GM12878 (cell line): ENCODE measurements around the gene TPCN2. TPM values are rescaled to one million over a fixed set of nuclear protein-coding genes. Genes with fewer than 3 reads are reported as not detected.

Source experiments
- ATAC-seq: fragments of 200-7000 bp; cut with Tn5 transposase; 3 replicates; pipeline ENCODE4 v1.9.1; 2020; ENCODE audit warnings: mild to moderate bottlenecking, moderate library complexity
- BruUV-seq: library from RNA; stranded (reverse); fragments of 400-500 nt; replicated peaks from 2 replicates; lab custom pipeline; 2021; lab: Mats Ljungman, UMichigan
- CTCF ChIA-PET: fragments of 300-600 bp; sonication (Branson Sonifier 250); formaldehyde crosslinking; extraction: SDS; loops from one replicate; lab custom pipeline; 2021; ENCODE audit warnings: inconsistent platforms; lab: Yijun Ruan, JAX
- POLR2A ChIA-PET: fragments of 350-600 bp; formaldehyde crosslinking; extraction: SDS; loops from one replicate; lab custom pipeline; 2021; ENCODE audit warnings: inconsistent platforms; lab: Charles Lee
- RAD21 ChIA-PET: fragments of 300-600 bp; sonication (Branson Sonifier 250); formaldehyde crosslinking; loops from one replicate; lab custom pipeline; 2023; ENCODE audit warnings: antibody characterized with exemption; ENCODE audit not compliant: unreplicated experiment; lab: Charles Lee
- SMC1A ChIA-PET: fragments of 300-600 bp; sonication (Branson Sonifier 250); formaldehyde crosslinking; loops from one replicate; lab custom pipeline; 2023; ENCODE audit not compliant: unreplicated experiment, uncharacterized antibody; lab: Charles Lee
- DNase-seq: peaks from one replicate; pipeline ENCODE4 v3.0.0-alpha.2; 2011; ENCODE audit warnings: low read depth, low spot score
- FAIRE-seq: peaks from 3 replicates; lab custom pipeline; 2011; peaks lifted over from hg19 to GRCh38; lab: Jason Lieb, UNC
- H2AFZ ChIP-seq: 2 replicates; pipeline ENCODE4 v1.6.0; 2011; ENCODE audit warnings: low read depth, low read length, control low read depth; ENCODE audit not compliant: control insufficient read depth
- H3K27ac ChIP-seq: 2 replicates; pipeline ENCODE4 v1.5.1; 2011; ENCODE audit warnings: control low read depth; ENCODE audit not compliant: control insufficient read depth, insufficient read depth
- H3K27me3 ChIP-seq, 2 experiments: replicated peaks in 1 of 2; 2 replicates each; pipeline versions ENCODE4 v1.6.0 to v1.6.1; 2011; ENCODE audit warnings: low read length in 1 of 2; ENCODE audit not compliant: control insufficient read depth in 2 of 2, insufficient read depth in 2 of 2
- H3K36me3 ChIP-seq, 2 experiments: 2 replicates each; pipeline ENCODE4 v1.5.1; 2011; ENCODE audit warnings: low read length in 1 of 2; ENCODE audit not compliant: control insufficient read depth in 2 of 2, insufficient read depth in 2 of 2
- H3K4me1 ChIP-seq: 2 replicates; pipeline ENCODE4 v1.6.1; 2011; ENCODE audit warnings: mild to moderate bottlenecking, low read length, moderate library complexity, mixed read lengths; ENCODE audit not compliant: control insufficient read depth, insufficient read depth
- H3K4me2 ChIP-seq: 2 replicates; pipeline ENCODE4 v1.6.0; 2011; ENCODE audit warnings: control low read depth; ENCODE audit not compliant: control insufficient read depth, insufficient read depth
- H3K4me3 ChIP-seq: fragments of 200-600 bp; sonication (generic); 2 replicates; pipeline ENCODE4 v1.5.1; 2016
- H3K79me2 ChIP-seq: 2 replicates; pipeline ENCODE4 v1.6.0; 2011; ENCODE audit warnings: low read length; ENCODE audit not compliant: control insufficient read depth, insufficient read depth
- H3K9ac ChIP-seq: 2 replicates; pipeline ENCODE4 v1.8.0; 2011; ENCODE audit warnings: low read length, control low read depth, mixed read lengths; ENCODE audit not compliant: control insufficient read depth, insufficient read depth
- H3K9me3 ChIP-seq: replicated peaks from 3 replicates; pipeline ENCODE4 v1.5.1; 2011; ENCODE audit warnings: mild to moderate bottlenecking, low read length; ENCODE audit not compliant: control insufficient read depth, insufficient read depth
- H4K20me1 ChIP-seq: 2 replicates; pipeline ENCODE4 v1.6.0; 2011; ENCODE audit not compliant: control insufficient read depth, insufficient read depth
- CBX3 ChIP-seq: fragments of 200-600 bp; sonication (generic); IDR thresholded peaks from 2 replicates; pipeline ENCODE4 v1.6.1; 2016; ENCODE audit warnings: low read depth, borderline replicate concordance
- EGR1 ChIP-seq, 2 experiments: IDR thresholded peaks; 1 replicate in 1 of 2; 2 replicates in 1 of 2; pipeline ENCODE4 v1.6.1; 2011 to 2012; ENCODE audit warnings: low read depth in 2 of 2, low read length in 2 of 2, borderline replicate concordance in 1 of 2, mild to moderate bottlenecking in 1 of 2, moderate library complexity in 1 of 2
- EZH2 ChIP-seq: IDR thresholded peaks from 2 replicates; pipeline ENCODE4 v1.6.1; 2012; ENCODE audit warnings: low read depth, mild to moderate bottlenecking, control low read depth, inconsistent platforms, low read length, borderline replicate concordance; ENCODE audit not compliant: control insufficient read depth
- NR2C1 ChIP-seq: fragments of 450-650 bp; IDR thresholded peaks from 2 replicates; pipeline ENCODE4 v1.6.1; 2017; ENCODE audit warnings: antibody characterized with exemption, mild to moderate bottlenecking, moderate library complexity
- NR2F1 ChIP-seq: fragments of 450-650 bp; conservative IDR thresholded peaks from 2 replicates; pipeline ENCODE4 v1.6.1; 2017; ENCODE audit warnings: mild to moderate bottlenecking
- POLR2AphosphoS2 ChIP-seq: IDR thresholded peaks from 2 replicates; pipeline ENCODE4 v1.6.1; 2011; ENCODE audit warnings: low read depth, mild to moderate bottlenecking, low read length, improper control_type of control experiment, moderate library complexity
- SREBF1 ChIP-seq: IDR thresholded peaks from 2 replicates; pipeline ENCODE4 v1.6.1; 2012; ENCODE audit warnings: mild to moderate bottlenecking, low read length
- SUPT20H ChIP-seq: IDR thresholded peaks from 2 replicates; pipeline ENCODE4 v1.6.1; 2011; ENCODE audit warnings: low read depth, mild to moderate bottlenecking, low read length, moderate library complexity, borderline replicate concordance; ENCODE audit not compliant: control insufficient read depth
- TCF7 ChIP-seq: IDR thresholded peaks from 2 replicates; pipeline ENCODE4 v1.6.1; 2014; ENCODE audit warnings: antibody characterized with exemption, borderline replicate concordance
- WGBS: methylation state at CpG from one replicate; pipeline ENCODE4 v1.1.6; 2016; ENCODE audit warnings: low lambda C conversion rate; ENCODE audit not compliant: insufficient replicate concordance, insufficient coverage; ENCODE audit errors: missing lambda C conversion rate; 5-methylcytosine and 5-hydroxymethylcytosine counted together
- in situ Hi-C: fragments of 300-500 bp; cut with MboI; formaldehyde crosslinking; loops from 9 replicates; pipeline ENCODE4 v1.14.3; 2018; ENCODE audit warnings: mixed read lengths
- intact Hi-C: fragments of 100-400 bp; cut with micrococcal nuclease; formaldehyde crosslinking; loops from one replicate; pipeline ENCODE4 v1.14.2; 2022; ENCODE audit not compliant: unreplicated experiment
- polyA plus RNA-seq, 11 experiments: library from polyadenylated mRNA; depleted of rRNA in 4 of 11; unstranded in 6 of 11; stranded (reverse) in 5 of 11; fragments of >200 nt; fragmentation: Nextera tagmentation in 4 of 11; fragmentation: Illumina TruSeq in 1 of 11; extraction: Ambion mirVana in 4 of 11; extraction: Trizol in 1 of 11; gene quantifications; 1 replicate in 1 of 11; 2 replicates in 10 of 11; pipeline versions ENCODE4 v1.2.1 to v1.2.3, GENCODE V29; 2011 to 2016; ENCODE audit warnings: inconsistent platforms in 2 of 11, missing spikeins in 2 of 11, low read depth in 1 of 11
- total RNA-seq, 4 experiments: library from RNA; depleted of rRNA in 3 of 4; stranded (reverse); fragments of >200 nt in 3 of 4; fragmentation: Illumina TruSeq in 1 of 4; extraction: Trizol in 1 of 4; gene quantifications; 2 replicates each; pipeline versions ENCODE4 v1.2.1 to v1.2.3, GENCODE V29; 2013 to 2021
- TF ChIP-seq, protein P1 (sequence below): fragments of 150-350 bp; IDR thresholded peaks from 2 replicates; pipeline ENCODE4 v1.6.1; 2014; ENCODE audit warnings: mild to moderate bottlenecking, low read depth, low read length

Gene TPCN2
- total and polyA plus RNA-seq, 10 of the 15 experiments (the other 5 are each of a cell fraction or from before 2014, with no cell fraction given), result 1.7 to 18.4 (median 8.4) TPM

DNA sequence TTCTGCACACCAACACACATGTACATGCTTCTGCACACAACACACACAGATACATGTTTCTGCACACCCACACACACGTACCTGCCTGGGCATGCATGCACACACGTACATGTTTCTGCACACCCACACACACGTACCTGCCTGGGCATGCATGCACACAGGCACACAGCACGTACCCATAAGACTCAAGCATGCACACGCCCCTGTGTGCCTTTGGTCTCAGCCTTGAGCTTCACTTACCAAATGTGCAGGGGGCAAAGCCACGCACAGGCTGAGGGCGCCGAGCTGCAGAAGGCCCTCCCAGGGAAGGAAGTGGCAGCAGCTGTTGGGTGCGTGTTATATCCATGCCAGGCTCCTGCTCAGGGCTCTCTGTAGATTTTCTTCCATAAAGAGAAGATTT, 72.3 kb downstream of the TPCN2 start:
- no peaks in the 10 kb centered on the region; the same call in 2 of the 3 replicates for H3K9me3 ChIP-seq
- H4K20me1 ChIP-seq, result no peaks in the 10 kb centered on the region
- ChIA-PET POLR2A (no interaction called here), SMC1A (no interaction called here), RAD21 (interaction anchor here (0.5 kb wide), 1 partner anchor 119 kb away, joined by 3 read pairs; no protein-coding TSS in a partner anchor), CTCF (interaction anchor here (0.6 kb wide), 1 partner anchor 91 kb away, joined by 3 read pairs; no protein-coding TSS in a partner anchor)
- no peaks in the 10 kb centered on the region for H3K27me3 ChIP-seq
- in situ Hi-C loops, result no loop called here
- FAIRE-seq, result no peak
- H3K4me1 ChIP-seq, result peaks cover 19% of the 10 kb centered on the region
- no peaks in the 10 kb centered on the region for H3K79me2 ChIP-seq
- no peak for ATAC-seq
- no peak overlapping the region for H3K4me2 ChIP-seq
- no peak overlapping the region for H3K9ac ChIP-seq
- H3K4me3 ChIP-seq, result no peak overlapping the region
- H3K36me3 ChIP-seq, result no peaks in the 10 kb centered on the region
- H2AFZ ChIP-seq, result no peak overlapping the region
- no peak for DNase-seq
- 32% methylated on average over 9 of the region's 9 CpGs for WGBS
- intact Hi-C loops, result no loop called here
- BruUV-seq, result no TSS peak
- H3K27ac ChIP-seq, result no peak overlapping the region
- TF ChIP-seq TCF7 (no peak), POLR2AphosphoS2 (no peak), CBX3 (no peak), EGR1 (IDR thresholded peaks at IDR 0.05; ENCODE audit: borderline replicate concordance in 1 of 2, low read depth in 2 of 2, low read length in 2 of 2) (no peak), SUPT20H (no peak), SREBF1 (no peak), EZH2 (no peak), NR2C1 (no peak), NR2F1 (no peak)
- TF ChIP-seq, protein P1, sequence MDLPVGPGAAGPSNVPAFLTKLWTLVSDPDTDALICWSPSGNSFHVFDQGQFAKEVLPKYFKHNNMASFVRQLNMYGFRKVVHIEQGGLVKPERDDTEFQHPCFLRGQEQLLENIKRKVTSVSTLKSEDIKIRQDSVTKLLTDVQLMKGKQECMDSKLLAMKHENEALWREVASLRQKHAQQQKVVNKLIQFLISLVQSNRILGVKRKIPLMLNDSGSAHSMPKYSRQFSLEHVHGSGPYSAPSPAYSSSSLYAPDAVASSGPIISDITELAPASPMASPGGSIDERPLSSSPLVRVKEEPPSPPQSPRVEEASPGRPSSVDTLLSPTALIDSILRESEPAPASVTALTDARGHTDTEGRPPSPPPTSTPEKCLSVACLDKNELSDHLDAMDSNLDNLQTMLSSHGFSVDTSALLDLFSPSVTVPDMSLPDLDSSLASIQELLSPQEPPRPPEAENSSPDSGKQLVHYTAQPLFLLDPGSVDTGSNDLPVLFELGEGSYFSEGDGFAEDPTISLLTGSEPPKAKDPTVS, result no peak
